Activated CD8-positive, alpha-beta T cell treated with anti-CD3 and anti-CD28 coated beads for 36 hours (primary cell): ENCODE data around the gene TMBIM4. TPM values are rescaled to one million over a fixed set of nuclear protein-coding genes. Genes with fewer than 3 reads are reported as not detected.

Source experiments
- ATAC-seq: fragments of 200-7000 bp; cut with Tn5 transposase; one replicate; pipeline ENCODE4 v1.10.0; 2021; ENCODE audit warnings: mild to moderate bottlenecking, moderate library complexity
- CTCF ChIA-PET: fragments of 350-600 bp; sonication (Branson Sonifier 250); formaldehyde crosslinking; loops from one replicate; lab custom pipeline; 2021; ENCODE audit warnings: antibody characterized with exemption; lab: Charles Lee
- POLR2A ChIA-PET: fragments of 350-600 bp; sonication (Branson Sonifier 250); formaldehyde crosslinking; loops from one replicate; lab custom pipeline; 2021; ENCODE audit warnings: antibody characterized with exemption; lab: Charles Lee
- DNase-seq: peaks from one replicate; pipeline ENCODE4 v3.0.0-alpha.2; 2020
- H3K27ac Mint-ChIP-seq: one replicate; pipeline ENCODE4 v1.8.0; 2021; ENCODE audit warnings: mild to moderate bottlenecking, mixed read lengths
- H3K27me3 Mint-ChIP-seq: one replicate; pipeline ENCODE4 v1.8.0; 2021; ENCODE audit warnings: mixed read lengths
- H3K36me3 Mint-ChIP-seq: one replicate; pipeline ENCODE4 v1.8.0; 2021; ENCODE audit warnings: low read depth, mixed read lengths
- H3K4me1 Mint-ChIP-seq: one replicate; pipeline ENCODE4 v1.8.0; 2021; ENCODE audit warnings: low read depth, mixed read lengths
- H3K4me3 Mint-ChIP-seq: one replicate; pipeline ENCODE4 v1.8.0; 2021; ENCODE audit warnings: mild to moderate bottlenecking, moderate library complexity, mixed read lengths
- H3K9me3 Mint-ChIP-seq: one replicate; pipeline ENCODE4 v1.8.0; 2021; ENCODE audit warnings: mixed read lengths
- CTCF ChIP-seq: fragments of 200-600 bp; IDR thresholded peaks from one replicate; pipeline ENCODE4 v1.8.0; 2022; ENCODE audit warnings: antibody characterized with exemption, mild to moderate bottlenecking
- intact Hi-C: fragments of 100-400 bp; cut with micrococcal nuclease; formaldehyde crosslinking; loops from one replicate; pipeline ENCODE4 v1.10.0; 2022
- total RNA-seq, 2 experiments: library from RNA; stranded (reverse); gene quantifications; one replicate each; pipeline ENCODE4 v1.2.3, GENCODE V29; 2021

Gene TMBIM4
- total RNA-seq, 2 experiments from 2014 or later: 41.7 to 45.8 TPM

GRCh38 chr12:66190519-66191370 is 20.9 kb upstream of the TMBIM4 start:
- CTCF ChIA-PET: interaction anchor here (1.1 to 1.3 kb wide), 6 partner anchors 9 to 504 kb away, joined by 3 read pairs; no protein-coding TSS in a partner anchor
- no peak overlapping the region for H3K27ac Mint-ChIP-seq
- intact Hi-C loops: no loop called here
- no peaks in the 10 kb centered on the region for H3K9me3 Mint-ChIP-seq
- peaks cover 4% of the 10 kb centered on the region for H3K36me3 Mint-ChIP-seq
- no peak overlapping the region for H3K4me3 Mint-ChIP-seq
- no peak for ATAC-seq
- POLR2A ChIA-PET: interaction anchor here (1.0 kb wide), 2 partner anchors 21 to 45 kb away, joined by 3 read pairs; partner anchors contain the start of gene TMBIM4
- H3K4me1 Mint-ChIP-seq: peaks cover 5% of the 10 kb centered on the region
- peaks cover 67% of the 10 kb centered on the region for H3K27me3 Mint-ChIP-seq
- no peak for TF ChIP-seq CTCF
- no peak for DNase-seq

- TF ChIP-seq CTCF: no peak
- H3K4me1 Mint-ChIP-seq: peaks cover 5% of the 10 kb centered on the region
- CTCF ChIA-PET: interaction anchor here (1.1 to 1.2 kb wide), 4 partner anchors 10 to 505 kb away, joined by 3 read pairs; no protein-coding TSS in a partner anchor
- H3K36me3 Mint-ChIP-seq: peaks cover 4% of the 10 kb centered on the region
- intact Hi-C loops: no loop called here
- POLR2A ChIA-PET: interaction anchor here (0.7 kb wide), 1 partner anchor 77 kb away, joined by 3 read pairs; no protein-coding TSS in a partner anchor
- no peak overlapping the region for H3K4me3 Mint-ChIP-seq
- no peak overlapping the region for H3K27ac Mint-ChIP-seq
- H3K9me3 Mint-ChIP-seq: no peaks in the 10 kb centered on the region
- ATAC-seq: no peak
- DNase-seq: no peak
- H3K27me3 Mint-ChIP-seq: peaks cover 65% of the 10 kb centered on the region
Measured at GRCh38 chr12:66189889-66190288, 20.1 kb upstream of the TMBIM4 start.

- ATAC-seq (no peak), DNase-seq (no peak)
- Mint-ChIP-seq H3K27ac (no peak overlapping the region), H3K4me1 (peaks cover 5% of the 10 kb centered on the region), H3K27me3 (peaks cover 66% of the 10 kb centered on the region), H3K9me3 (peaks cover 3% of the 10 kb centered on the region), H3K4me3 (peak overlapping the region; percentile 41), H3K36me3 (peaks cover 4% of the 10 kb centered on the region)
- intact Hi-C loops: no loop called here
- TF ChIP-seq CTCF: no peak
- POLR2A ChIA-PET: interaction anchor here (0.6 to 0.7 kb wide), 3 partner anchors 18 to 78 kb away, joined by 3 to 4 read pairs (median 3); no protein-coding TSS in a partner anchor
- CTCF ChIA-PET: interaction anchor here (1.2 kb wide), 2 partner anchors 17 to 505 kb away, joined by 3 read pairs; no protein-coding TSS in a partner anchor
Measured at GRCh38 chr12:66189486-66189843, 19.7 kb upstream of the TMBIM4 start.

- DNase-seq (peak; percentile 41), ATAC-seq (peak; percentile 76)
- peak within 1 kb of the TSS; percentile 59 for H3K4me3 Mint-ChIP-seq
- no peak within 1 kb of the TSS for H3K27ac Mint-ChIP-seq
- H3K9me3 Mint-ChIP-seq: peaks cover 5% of the 10 kb centered on the region
- peaks cover 63% of the 10 kb centered on the region for H3K27me3 Mint-ChIP-seq
- peaks cover 4% of the 10 kb centered on the region for H3K36me3 Mint-ChIP-seq
- peaks cover 5% of the 10 kb centered on the region for H3K4me1 Mint-ChIP-seq
- CTCF ChIA-PET: interaction anchor here (1.2 kb wide), 1 partner anchor 506 kb away, joined by 3 read pairs; no protein-coding TSS in a partner anchor
- POLR2A ChIA-PET: interaction anchor here (0.6 to 0.7 kb wide), 4 partner anchors 17 to 451 kb away, joined by 3 to 4 read pairs (median 3); no protein-coding TSS in a partner anchor
- TF ChIP-seq CTCF: no peak
- intact Hi-C loops: no loop called here
Measured at GRCh38 chr12:66188584-66189485, 19.0 kb upstream of the TMBIM4 start, which contains the start of gene IRAK3. Gene IRAK3, plus strand, starts transcription at chr12:66189214. Its CDS starts 86 bp downstream, at chr12:66189300.
